K562 (cell line): ENCODE results near the gene OTP. TPM values are rescaled to one million over a fixed set of nuclear protein-coding genes. Genes with fewer than 3 reads are reported as not detected.

ENCODE experiments used
- ATAC-seq: fragments of 200-7000 bp; cut with Tn5 transposase; 3 replicates; pipeline ENCODE4 v1.9.1; 2020; ENCODE audit warnings: moderate library complexity
- BruUV-seq: library from RNA; stranded (reverse); fragments of 400-500 nt; replicated peaks from 2 replicates; lab custom pipeline; 2021; lab: Mats Ljungman, UMichigan
- CTCF ChIA-PET: fragments of 300-600 bp; formaldehyde crosslinking; extraction: SDS; loops from one replicate; lab custom pipeline; 2021; ENCODE audit warnings: low intra/inter-chr PET ratio; lab: Yijun Ruan, JAX
- POLR2A ChIA-PET: fragments of 300-600, 350-650 bp; sonication (Branson Sonifier 250); formaldehyde crosslinking; extraction: SDS; loops from one replicate; lab custom pipeline; 2021; ENCODE audit warnings: antibody characterized with exemption, inconsistent platforms; lab: Yijun Ruan, JAX
- DNase-seq, 4 experiments: peaks; one replicate each; pipeline versions ENCODE4 v3.0.0 to v3.0.0-alpha.2; 2011 to 2018; ENCODE audit warnings: low spot score in 3 of 4, mixed read lengths in 3 of 4; ENCODE audit errors: extremely low read depth in 1 of 4
- FAIRE-seq: peaks from 2 replicates; lab custom pipeline; 2011; peaks lifted over from hg19 to GRCh38; lab: Jason Lieb, UNC
- H2AFZ ChIP-seq: 2 replicates; pipeline ENCODE4 v1.6.0; 2011; ENCODE audit warnings: low read depth, low read length, control low read depth, inconsistent platforms
- H3K27ac ChIP-seq: fragments of 200-600 bp; 3 replicates; pipeline ENCODE4 v1.8.0; 2011; ENCODE audit warnings: low read depth, mild to moderate bottlenecking, control low read depth, inconsistent platforms, low read length, moderate library complexity, mixed read lengths; ENCODE audit errors: extremely low read depth
- H3K27me3 ChIP-seq, 2 experiments: fragments of 300-600 bp in 1 of 2; 2 replicates in 1 of 2; 3 replicates in 1 of 2; pipeline versions ENCODE4 v1.6.0 to v1.8.0; 2011; ENCODE audit warnings: inconsistent platforms in 2 of 2, low read length in 2 of 2, mild to moderate bottlenecking in 1 of 2, mixed read lengths in 1 of 2, moderate library complexity in 1 of 2; ENCODE audit not compliant: control insufficient read depth in 2 of 2, insufficient read depth in 2 of 2
- H3K36me3 ChIP-seq: fragments of 300-600 bp; 3 replicates; pipeline ENCODE4 v1.8.0; 2011; ENCODE audit warnings: mild to moderate bottlenecking, low read length, inconsistent platforms; ENCODE audit not compliant: control insufficient read depth, insufficient read depth
- H3K4me1 ChIP-seq, 2 experiments: fragments of 200-600 bp in 1 of 2; replicated peaks in 1 of 2; 2 replicates in 1 of 2; 3 replicates in 1 of 2; pipeline versions ENCODE4 v1.5.1 to v1.8.0; 2011; ENCODE audit warnings: inconsistent platforms in 2 of 2, low read length in 2 of 2, mild to moderate bottlenecking in 1 of 2, mixed read lengths in 1 of 2, moderate library complexity in 1 of 2; ENCODE audit not compliant: control insufficient read depth in 2 of 2, insufficient read depth in 2 of 2
- H3K4me2 ChIP-seq: 2 replicates; pipeline ENCODE4 v1.6.1; 2011; ENCODE audit warnings: low read length, control low read depth, inconsistent platforms, mixed read lengths; ENCODE audit not compliant: insufficient read depth
- H3K4me3 ChIP-seq: fragments of 200-600 bp; sonication (generic), shearing (Covaris generic); 2 replicates; pipeline ENCODE4 v1.5.1; 2016; ENCODE audit warnings: control low read depth, inconsistent platforms
- H3K79me2 ChIP-seq: fragments of 200-600 bp; 3 replicates; pipeline ENCODE4 v1.8.0; 2011; ENCODE audit warnings: low read length, inconsistent platforms; ENCODE audit not compliant: control insufficient read depth, insufficient read depth
- H3K9ac ChIP-seq, 2 experiments: 2 replicates each; pipeline versions ENCODE4 v1.6.0 to v1.6.1; 2011; ENCODE audit warnings: low read depth in 2 of 2, low read length in 2 of 2, control low read depth in 1 of 2, inconsistent platforms in 1 of 2, mild to moderate bottlenecking in 1 of 2, mixed read lengths in 1 of 2; ENCODE audit not compliant: insufficient read depth in 1 of 2
- H3K9me1 ChIP-seq: one replicate; pipeline ENCODE4 v1.6.0; 2011; ENCODE audit warnings: inconsistent platforms, mild to moderate bottlenecking, low read length, moderate library complexity; ENCODE audit not compliant: control insufficient read depth, insufficient read depth
- H3K9me3 ChIP-seq: replicated peaks from 2 replicates; pipeline ENCODE4 v1.5.1; 2011; ENCODE audit warnings: low read depth, low read length, inconsistent platforms; ENCODE audit not compliant: control insufficient read depth, insufficient read depth
- H4K20me1 ChIP-seq: replicated peaks from 2 replicates; pipeline ENCODE4 v1.6.1; 2011; ENCODE audit warnings: low read length, inconsistent platforms, mixed read lengths; ENCODE audit not compliant: control insufficient read depth, insufficient read depth
- ARID1B ChIP-seq: fragments of 450-650 bp; IDR thresholded peaks from 2 replicates; pipeline ENCODE4 v1.6.1; 2016; ENCODE audit warnings: antibody characterized with exemption, mild to moderate bottlenecking, inconsistent platforms
- BDP1 ChIP-seq: IDR thresholded peaks from 3 replicates; pipeline ENCODE4 v1.6.1; 2011; ENCODE audit not compliant: insufficient read length, insufficient read depth
- CCAR2 ChIP-seq: fragments of 200-400 bp; formaldehyde crosslinking; IDR thresholded peaks from 2 replicates; pipeline ENCODE4 v1.6.1; 2017; ENCODE audit warnings: mild to moderate bottlenecking, low read depth, low read length
- EWSR1 ChIP-seq: fragments of 450-650 bp; IDR thresholded peaks from 2 replicates; pipeline ENCODE4 v1.6.1; 2018; ENCODE audit warnings: borderline replicate concordance, mild to moderate bottlenecking, low read depth, moderate library complexity; ENCODE audit not compliant: partially characterized antibody
- NR2F6 ChIP-seq: fragments of 450-650 bp; formaldehyde crosslinking; IDR thresholded peaks from 2 replicates; pipeline ENCODE4 v1.4.0; 2020; ENCODE audit warnings: mild to moderate bottlenecking
- PHB ChIP-seq: fragments of 250-450 bp; sonication (Bioruptor Pico); IDR thresholded peaks from 2 replicates; pipeline ENCODE4 v1.5.0; 2021
- RAD51 ChIP-seq: fragments of 450-650 bp; IDR thresholded peaks from 2 replicates; pipeline ENCODE4 v1.7.1; 2016; ENCODE audit warnings: low read depth, mild to moderate bottlenecking, borderline replicate concordance
- RFX7 ChIP-seq: fragments of 250-450 bp; sonication (Bioruptor Pico); IDR thresholded peaks from 2 replicates; pipeline ENCODE4 v1.5.1; 2021; ENCODE audit warnings: mild to moderate bottlenecking
- SRSF7 ChIP-seq: fragments of 200-400 bp; formaldehyde crosslinking; optimal IDR thresholded peaks from 2 replicates; pipeline ENCODE3; 2017; ENCODE audit warnings: mild to moderate bottlenecking, low read depth, low read length
- THRAP3 ChIP-seq: fragments of 450-650 bp; IDR thresholded peaks from 2 replicates; pipeline ENCODE4 v1.6.1; 2016; ENCODE audit warnings: mild to moderate bottlenecking, inconsistent platforms, borderline replicate concordance
- WGBS: fragments of 100-300 bp; shearing (Covaris generic); methylation state at CpG from one replicate; pipeline ENCODE4 v1.1.6; 2016; ENCODE audit warnings: low coverage, mixed read lengths; ENCODE audit not compliant: insufficient coverage; ENCODE audit errors: missing lambda C conversion rate; 5-methylcytosine and 5-hydroxymethylcytosine counted together
- in situ Hi-C: fragments of 300-500 bp; cut with MboI; formaldehyde crosslinking; loops from 4 replicates; pipeline ENCODE4 v1.15.0; 2018; ENCODE audit warnings: inconsistent platforms, mixed read lengths
- intact Hi-C: fragments of 100-400 bp; cut with micrococcal nuclease; formaldehyde crosslinking; loops from 2 replicates; pipeline ENCODE4 v1.14.2; 2022
- polyA plus RNA-seq, 8 experiments: library from polyadenylated mRNA; depleted of rRNA in 4 of 8; stranded (reverse) in 5 of 8; unstranded in 3 of 8; fragments of >200 nt; fragmentation: Nextera tagmentation in 2 of 8; fragmentation: Illumina TruSeq in 1 of 8; extraction: Ambion mirVana in 2 of 8; extraction: Trizol in 1 of 8; gene quantifications; 2 replicates each; pipeline versions ENCODE4 v1.2.1 to v1.2.3, GENCODE V29; 2011 to 2014; ENCODE audit warnings: inconsistent platforms in 1 of 8, missing spikeins in 1 of 8
- total RNA-seq, 7 experiments: library from RNA; depleted of rRNA in 6 of 7; stranded (reverse); fragments of >200 nt in 6 of 7; fragmentation: Illumina TruSeq in 2 of 7; extraction: Trizol in 2 of 7; gene quantifications; 2 replicates each; pipeline versions ENCODE4 v1.2.1 to v1.2.3, GENCODE V29; 2011 to 2021; ENCODE audit warnings: low replicate concordance in 1 of 7
- TF ChIP-seq, protein P1 (sequence below): sonication (generic); IDR thresholded peaks from 2 replicates; pipeline ENCODE4 v1.6.1; 2016

Gene OTP
- total and polyA plus RNA-seq, 9 of the 15 experiments (the other 6 are each of a cell fraction or from before 2014, with no cell fraction given) = 0.04 to 0.16 (median 0.06) TPM; not detected in 4

DNA sequence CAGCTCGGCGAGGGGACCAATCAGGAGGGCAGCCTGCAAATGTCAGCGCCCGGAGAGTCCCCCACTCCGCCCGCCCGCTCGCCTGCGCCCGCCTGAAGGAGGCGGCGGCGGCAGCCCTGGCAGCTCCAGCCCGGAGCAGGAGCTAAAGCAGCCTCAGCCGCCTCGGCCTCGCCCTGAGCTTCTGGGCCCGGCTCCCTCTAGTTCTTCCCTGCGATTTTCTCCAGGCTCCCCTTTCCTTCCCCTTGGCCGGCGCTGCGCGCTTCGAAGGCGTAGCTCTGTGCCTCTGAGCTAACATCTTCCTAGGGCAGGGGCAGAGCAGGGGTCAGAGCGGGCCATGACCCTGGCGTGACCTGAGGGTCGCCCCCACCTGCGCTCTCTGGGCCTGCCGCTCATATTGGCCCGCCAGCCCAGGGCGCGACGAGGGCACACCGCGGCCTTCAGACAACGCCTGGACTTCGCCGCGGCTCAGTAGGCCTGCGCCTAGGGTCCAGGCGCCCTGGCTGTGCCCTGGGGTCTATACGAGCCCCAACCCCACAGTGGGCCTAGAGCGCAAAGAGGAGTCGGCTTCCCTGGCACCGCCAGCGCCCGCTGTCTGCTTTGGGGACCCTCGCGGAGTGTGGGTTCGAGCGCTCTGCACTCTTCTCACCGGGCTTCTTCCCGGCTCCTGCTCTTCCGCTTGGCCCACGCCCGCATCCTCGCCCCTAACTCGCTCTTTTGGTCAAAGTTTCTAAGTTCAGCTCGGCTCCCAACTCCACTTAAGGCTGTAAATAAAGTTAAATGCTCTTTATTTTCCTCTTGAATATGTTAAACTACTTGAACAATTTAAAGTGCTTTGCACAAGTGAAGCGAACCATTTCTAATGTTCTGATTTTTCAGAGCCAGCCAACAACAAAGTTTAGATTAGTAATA lies 504 bp upstream of the OTP start:
- POLR2A ChIA-PET = interaction anchor here (0.9 kb wide), 1 partner anchor 12 kb away, joined by 3 read pairs; no protein-coding TSS in a partner anchor
- CTCF ChIA-PET = no interaction called here
- Histone ChIP-seq H3K4me3 (no peak overlapping the region), H3K4me2 (no peak overlapping the region), H3K79me2 (no peaks in the 10 kb centered on the region), H3K9me1 (no peaks in the 10 kb centered on the region), H3K27me3 (peaks cover 61 to 78% of the 10 kb centered on the region in 2 experiments), H3K36me3 (no peaks in the 10 kb centered on the region), H2AFZ (no peak overlapping the region), H3K27ac (no peak overlapping the region), H3K4me1 (peaks cover 0 to 29% of the 10 kb centered on the region in 2 experiments; a peak in 2 of 5 replicates), H4K20me1 (0 out of 2 replicates have a peak, but pooled peaks cover 6% of the 10 kb centered on the region), H3K9me3 (no peaks in the 10 kb centered on the region), H3K9ac (no peak overlapping the region)
- no TSS peak for BruUV-seq
- no peak for FAIRE-seq
- no peak for ATAC-seq
- 38% methylated on average over 53 of the region's 61 CpGs for WGBS
- intact Hi-C loops (no loop called here), in situ Hi-C loops (no loop called here)
- TF ChIP-seq THRAP3 (no peak), RFX7 (CRISPR knock-in tag) (no peak), SRSF7 (no peak), ARID1B (no peak), RAD51 (no peak), BDP1 (no peak), EWSR1 (no peak), PHB (no peak), NR2F6 (CRISPR knock-in tag) (no peak), CCAR2 (no peak)
- TF ChIP-seq, protein P1, sequence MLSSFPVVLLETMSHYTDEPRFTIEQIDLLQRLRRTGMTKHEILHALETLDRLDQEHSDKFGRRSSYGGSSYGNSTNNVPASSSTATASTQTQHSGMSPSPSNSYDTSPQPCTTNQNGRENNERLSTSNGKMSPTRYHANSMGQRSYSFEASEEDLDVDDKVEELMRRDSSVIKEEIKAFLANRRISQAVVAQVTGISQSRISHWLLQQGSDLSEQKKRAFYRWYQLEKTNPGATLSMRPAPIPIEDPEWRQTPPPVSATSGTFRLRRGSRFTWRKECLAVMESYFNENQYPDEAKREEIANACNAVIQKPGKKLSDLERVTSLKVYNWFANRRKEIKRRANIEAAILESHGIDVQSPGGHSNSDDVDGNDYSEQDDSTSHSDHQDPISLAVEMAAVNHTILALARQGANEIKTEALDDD = no peak
- no peak for DNase-seq
